ENCODE results near the gene RRP1. TPM values are rescaled to one million over a fixed set of nuclear protein-coding genes. Genes with fewer than 3 reads are reported as not detected.

The RRP1 gene
- total RNA-seq, 3 donors from 2014 or later: 15.9 to 16.3 (median 16.3) TPM

DNA sequence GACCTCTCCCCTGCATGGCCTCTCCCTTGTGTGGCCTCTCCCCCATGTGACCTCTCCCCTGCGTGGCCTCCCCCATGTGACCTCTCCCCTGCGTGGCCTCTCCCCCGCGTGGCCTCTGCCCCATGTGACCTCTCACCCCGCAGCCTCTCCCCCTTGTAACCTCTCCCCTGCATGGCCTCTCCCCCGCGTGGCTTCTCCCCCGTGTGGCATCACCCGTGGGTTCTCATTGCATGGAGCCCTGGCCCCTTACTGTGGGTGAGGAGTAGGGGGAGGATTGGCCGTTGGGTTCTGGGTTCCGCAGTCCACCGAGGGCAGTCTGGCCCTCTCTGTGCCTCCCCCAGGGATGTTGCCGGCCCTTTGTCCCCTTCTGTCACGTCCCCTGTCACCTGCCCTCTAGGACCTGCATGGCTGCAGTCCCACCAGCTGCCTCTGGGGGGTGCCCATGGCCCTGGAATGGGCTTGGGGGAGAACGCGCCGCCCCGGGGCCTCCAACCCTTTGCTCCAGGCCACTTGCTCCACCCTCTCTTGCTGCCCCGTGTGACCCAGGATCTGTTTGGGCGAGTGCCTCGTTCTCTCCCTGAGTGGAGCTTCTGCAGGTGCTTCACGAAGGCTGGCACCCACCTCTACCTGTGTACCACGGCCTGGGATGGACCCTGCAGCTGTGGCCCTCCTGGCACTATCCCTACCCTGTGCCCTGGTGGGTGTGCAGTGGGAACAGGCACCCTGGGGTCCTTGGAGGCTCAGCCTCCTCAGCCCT is 21.3 kb downstream of the RRP1 start:
- Histone ChIP-seq H3K36me3 (ENCODE audit: low read depth) (no peaks in the 10 kb centered on the region), H3K9me3 (no peaks in the 10 kb centered on the region), H3K4me3 (no peak overlapping the region), H3K4me1 (ENCODE audit: low read depth) (peaks cover 22% of the 10 kb centered on the region)
- DNase-seq (peak; percentile 91 to 96 (median 93)), ATAC-seq (peak; percentile 88)
- TF ChIP-seq, protein P1, sequence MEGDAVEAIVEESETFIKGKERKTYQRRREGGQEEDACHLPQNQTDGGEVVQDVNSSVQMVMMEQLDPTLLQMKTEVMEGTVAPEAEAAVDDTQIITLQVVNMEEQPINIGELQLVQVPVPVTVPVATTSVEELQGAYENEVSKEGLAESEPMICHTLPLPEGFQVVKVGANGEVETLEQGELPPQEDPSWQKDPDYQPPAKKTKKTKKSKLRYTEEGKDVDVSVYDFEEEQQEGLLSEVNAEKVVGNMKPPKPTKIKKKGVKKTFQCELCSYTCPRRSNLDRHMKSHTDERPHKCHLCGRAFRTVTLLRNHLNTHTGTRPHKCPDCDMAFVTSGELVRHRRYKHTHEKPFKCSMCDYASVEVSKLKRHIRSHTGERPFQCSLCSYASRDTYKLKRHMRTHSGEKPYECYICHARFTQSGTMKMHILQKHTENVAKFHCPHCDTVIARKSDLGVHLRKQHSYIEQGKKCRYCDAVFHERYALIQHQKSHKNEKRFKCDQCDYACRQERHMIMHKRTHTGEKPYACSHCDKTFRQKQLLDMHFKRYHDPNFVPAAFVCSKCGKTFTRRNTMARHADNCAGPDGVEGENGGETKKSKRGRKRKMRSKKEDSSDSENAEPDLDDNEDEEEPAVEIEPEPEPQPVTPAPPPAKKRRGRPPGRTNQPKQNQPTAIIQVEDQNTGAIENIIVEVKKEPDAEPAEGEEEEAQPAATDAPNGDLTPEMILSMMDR (IDR thresholded peaks at IDR 0.05): peak; percentile 92
- intact Hi-C loops (cut with DNase I, micrococcal nuclease): loop anchor here in 1 of 2 donors (5.0 kb wide), 1 partner anchor 167 kb away; no protein-coding TSS in a partner anchor

GRCh38 chr21:43811262-43812105 is 22.1 kb downstream of the RRP1 start:
- Histone ChIP-seq H3K4me3 (no peak overlapping the region), H3K9me3 (no peaks in the 10 kb centered on the region), H3K36me3 (ENCODE audit: low read depth) (no peaks in the 10 kb centered on the region), H3K4me1 (ENCODE audit: low read depth) (peaks cover 22% of the 10 kb centered on the region)
- TF ChIP-seq, protein P1 (IDR thresholded peaks at IDR 0.05): no peak
- DNase-seq: no peak
- peak; percentile 4 for ATAC-seq
- intact Hi-C loops (cut with DNase I, micrococcal nuclease): loop anchor here in 1 of 2 donors (5.0 kb wide), 1 partner anchor 166 kb away; no protein-coding TSS in a partner anchor

GRCh38 chr21:43812139-43812821 is 22.9 kb downstream of the RRP1 start:
- DNase-seq: peak; percentile 47 to 80 (median 70)
- no peak overlapping the region for H3K4me3 ChIP-seq
- ATAC-seq: peak; percentile 53
- intact Hi-C loops (cut with DNase I, micrococcal nuclease): loop anchor here in 1 of 2 donors (5.0 kb wide), 1 partner anchor 165 kb away; no protein-coding TSS in a partner anchor
- no peaks in the 10 kb centered on the region for H3K36me3 ChIP-seq (ENCODE audit: low read depth)
- no peaks in the 10 kb centered on the region for H3K9me3 ChIP-seq
- TF ChIP-seq, protein P1 (IDR thresholded peaks at IDR 0.05): no peak
- H3K4me1 ChIP-seq (ENCODE audit: low read depth): peaks cover 22% of the 10 kb centered on the region

DNA sequence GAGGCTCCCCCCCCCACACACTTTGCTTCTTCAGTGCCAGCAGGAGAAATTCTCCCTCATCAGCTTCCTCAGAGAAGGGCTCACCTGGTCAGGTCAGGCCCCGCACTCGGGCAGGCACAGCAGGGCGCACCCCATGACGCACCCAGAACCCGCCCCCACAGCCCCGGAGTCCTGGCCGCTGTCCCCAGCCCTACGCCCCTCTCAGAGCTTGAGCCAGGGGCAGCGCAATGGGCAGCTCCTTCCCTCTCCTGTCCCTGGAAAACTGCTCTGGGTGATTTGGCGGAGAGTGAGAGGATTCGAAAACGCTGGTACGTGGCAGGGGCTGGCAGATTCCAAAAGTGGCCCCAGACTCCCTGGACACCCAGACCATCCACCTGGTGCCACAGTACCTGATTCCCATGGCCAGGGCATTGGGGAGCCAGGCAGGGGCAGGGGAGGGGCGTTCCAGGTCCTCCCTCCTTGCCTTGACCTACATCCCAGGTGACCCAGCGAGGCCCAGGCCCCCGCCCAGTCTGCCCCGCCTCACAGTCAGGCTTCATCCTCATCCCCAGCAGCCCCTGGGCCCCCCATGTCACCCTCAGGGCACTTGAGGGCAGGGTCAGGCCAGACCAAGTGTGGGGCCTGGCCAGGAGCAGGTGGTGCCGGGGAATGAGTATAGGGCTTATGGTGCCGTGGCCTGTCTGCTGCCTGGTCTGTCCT is 23.7 kb downstream of the RRP1 start:
- H3K9me3 ChIP-seq: no peaks in the 10 kb centered on the region
- ATAC-seq (no peak), DNase-seq (no peak)
- H3K4me1 ChIP-seq (ENCODE audit: low read depth): peaks cover 22% of the 10 kb centered on the region
- intact Hi-C loops (cut with DNase I, micrococcal nuclease): loop anchor here in 1 of 2 donors (5.0 kb wide), 1 partner anchor 164 kb away; no protein-coding TSS in a partner anchor
- H3K36me3 ChIP-seq (ENCODE audit: low read depth): no peaks in the 10 kb centered on the region
- H3K4me3 ChIP-seq: no peak overlapping the region
- TF ChIP-seq, protein P1 (IDR thresholded peaks at IDR 0.05): no peak

GRCh38 chr21:43813656-43813980 is 24.2 kb downstream of the RRP1 start:
- ATAC-seq: no peak
- intact Hi-C loops (cut with DNase I, micrococcal nuclease): loop anchor here in 1 of 2 donors (5.0 kb wide), 1 partner anchor 164 kb away; no protein-coding TSS in a partner anchor
- Histone ChIP-seq H3K4me1 (ENCODE audit: low read depth) (peaks cover 22% of the 10 kb centered on the region), H3K4me3 (no peak overlapping the region), H3K9me3 (peaks cover 2% of the 10 kb centered on the region), H3K36me3 (ENCODE audit: low read depth) (no peaks in the 10 kb centered on the region)
- TF ChIP-seq, protein P1 (IDR thresholded peaks at IDR 0.05): no peak
- DNase-seq: peak in 1 of 3 donors; percentile 29

Data from mucosa of descending colon (tissue), 3 donors.